Endodermal cell (in vitro differentiated cells): Measurements from ENCODE around the gene TYRP1. TPM values are rescaled to one million over a fixed set of nuclear protein-coding genes. Genes with fewer than 3 reads are reported as not detected.

Experiments
- DNase-seq: peaks from one replicate; pipeline ENCODE4 v3.0.0-alpha.2; 2017
- H3K27ac ChIP-seq: 2 replicates; pipeline ENCODE4 v1.5.1; 2013; ENCODE audit warnings: mild to moderate bottlenecking, low read depth, low read length, moderate library complexity
- H3K27me3 ChIP-seq: 2 replicates; pipeline ENCODE4 v1.6.1; 2013; ENCODE audit warnings: mild to moderate bottlenecking, low read length, moderate library complexity; ENCODE audit not compliant: insufficient read depth, control insufficient read depth, poor library complexity, severe bottlenecking
- H3K36me3 ChIP-seq: 2 replicates; pipeline ENCODE4 v1.7.0; 2013; ENCODE audit warnings: mild to moderate bottlenecking, low read length, moderate library complexity; ENCODE audit not compliant: control insufficient read depth, insufficient read depth
- H3K4me1 ChIP-seq: one replicate; pipeline ENCODE4 v1.7.0; 2013; ENCODE audit warnings: low read length; ENCODE audit not compliant: control insufficient read depth, insufficient read depth
- H3K4me3 ChIP-seq: 2 replicates; pipeline ENCODE4 v1.5.1; 2013; ENCODE audit warnings: mild to moderate bottlenecking, low read length, moderate library complexity
- H3K9ac ChIP-seq: 2 replicates; pipeline ENCODE4 v1.6.1; 2013; ENCODE audit warnings: mild to moderate bottlenecking, low read length, moderate library complexity; ENCODE audit not compliant: poor library complexity, severe bottlenecking; ENCODE audit errors: extremely low read depth
- H3K9me3 ChIP-seq: 2 replicates; pipeline ENCODE4 v1.6.1; 2013; ENCODE audit warnings: mild to moderate bottlenecking, low read length, moderate library complexity; ENCODE audit not compliant: control insufficient read depth
- H3K27ac Mint-ChIP-seq: 2 replicates; pipeline ENCODE4 v1.8.0; 2020; ENCODE audit warnings: mixed read lengths
- H3K27me3 Mint-ChIP-seq: 2 replicates; pipeline ENCODE4 v1.8.0; 2021; ENCODE audit warnings: mild to moderate bottlenecking, mixed read lengths; ENCODE audit not compliant: insufficient read depth
- H3K36me3 Mint-ChIP-seq: 2 replicates; pipeline ENCODE4 v1.8.0; 2020; ENCODE audit warnings: low read depth, mixed read lengths
- H3K4me1 Mint-ChIP-seq: 2 replicates; pipeline ENCODE4 v1.8.0; 2020; ENCODE audit warnings: mixed read lengths
- H3K4me3 Mint-ChIP-seq: 2 replicates; pipeline ENCODE4 v1.8.0; 2020; ENCODE audit warnings: mild to moderate bottlenecking, moderate library complexity, mixed read lengths
- H3K9me3 Mint-ChIP-seq: 2 replicates; pipeline ENCODE4 v1.8.0; 2020; ENCODE audit warnings: mild to moderate bottlenecking, mixed read lengths
- WGBS, 2 experiments: methylation state at CpG; one replicate each; pipeline versions ENCODE4 v1.1.5 to v1.1.7; 2013; ENCODE audit warnings: missing lambda C conversion rate in 2 of 2, mixed read lengths in 1 of 2; ENCODE audit not compliant: insufficient coverage in 1 of 2, insufficient read length in 1 of 2; 5-methylcytosine and 5-hydroxymethylcytosine counted together
- total RNA-seq, 2 donors: library from RNA; stranded (reverse); fragmentation: NEBNext Ultra II Directional in 1 of 2; extraction: Animal tissue kit (Norgen Biotek cat#: 25700) in 1 of 2; gene quantifications; 2 replicates in 1 of 2; 3 replicates in 1 of 2; pipeline ENCODE4 v1.2.1, GENCODE V29; 2021
- TF ChIP-seq, protein P1 (sequence below): fragments of 200-600 bp; sonication (generic); conservative IDR thresholded peaks from 2 replicates; pipeline ENCODE4 v1.5.0; 2021; ENCODE audit warnings: antibody characterized with exemption, mild to moderate bottlenecking

Gene TYRP1
- total RNA-seq, 2 donors from 2014 or later: 0.11 TPM; not detected in 1

DNA sequence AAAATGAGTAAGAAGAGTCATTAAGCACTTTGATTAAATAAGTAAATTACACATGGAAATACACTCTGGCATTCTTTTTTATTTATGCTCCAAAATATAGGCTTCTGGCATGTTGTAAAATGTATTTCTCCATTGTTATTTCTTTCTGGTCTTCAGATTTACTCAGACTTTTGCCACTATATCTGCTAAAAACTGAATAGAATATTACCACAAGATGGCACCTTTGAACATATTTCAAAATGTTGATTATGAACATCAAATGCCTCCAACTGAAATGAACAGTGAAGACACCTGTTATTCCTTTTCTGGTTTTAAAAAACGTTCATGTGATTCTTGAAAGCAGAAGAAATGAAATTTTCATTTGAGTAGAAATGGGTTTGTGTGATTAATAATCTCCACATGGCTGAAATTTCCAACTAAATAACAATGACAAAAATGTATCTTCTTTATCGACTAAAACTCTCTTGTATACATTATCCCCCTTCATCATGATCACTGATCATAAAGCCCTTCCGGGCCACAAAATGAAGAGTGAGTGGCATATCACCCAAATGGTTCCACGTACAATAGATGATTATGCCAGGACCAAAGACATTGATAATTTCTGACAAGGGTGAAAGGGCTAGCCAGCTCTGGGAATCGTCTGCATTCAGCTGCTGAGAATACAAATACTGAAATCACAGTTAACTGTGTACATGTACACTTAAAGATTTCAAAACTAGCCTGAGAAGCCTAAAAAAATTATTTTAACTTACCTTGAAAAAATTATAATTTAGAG lies 23.8 kb downstream of the TYRP1 start:
- Histone ChIP-seq H3K27ac (no peak overlapping the region), H3K4me1 (peaks cover 9% of the 10 kb centered on the region), H3K27me3 (no peaks in the 10 kb centered on the region), H3K9me3 (no peaks in the 10 kb centered on the region), H3K4me3 (no peak overlapping the region), H3K36me3 (no peaks in the 10 kb centered on the region), H3K9ac (no peak overlapping the region)
- no peak overlapping the region for H3K4me3 Mint-ChIP-seq
- WGBS, 2 experiments: 86 to 92% methylated on average over 2 to 5 of the region's 5 CpGs
- peaks cover 11% of the 10 kb centered on the region for H3K4me1 Mint-ChIP-seq
- no peak overlapping the region for H3K27ac Mint-ChIP-seq
- no peaks in the 10 kb centered on the region for H3K36me3 Mint-ChIP-seq
- TF ChIP-seq, protein P1, sequence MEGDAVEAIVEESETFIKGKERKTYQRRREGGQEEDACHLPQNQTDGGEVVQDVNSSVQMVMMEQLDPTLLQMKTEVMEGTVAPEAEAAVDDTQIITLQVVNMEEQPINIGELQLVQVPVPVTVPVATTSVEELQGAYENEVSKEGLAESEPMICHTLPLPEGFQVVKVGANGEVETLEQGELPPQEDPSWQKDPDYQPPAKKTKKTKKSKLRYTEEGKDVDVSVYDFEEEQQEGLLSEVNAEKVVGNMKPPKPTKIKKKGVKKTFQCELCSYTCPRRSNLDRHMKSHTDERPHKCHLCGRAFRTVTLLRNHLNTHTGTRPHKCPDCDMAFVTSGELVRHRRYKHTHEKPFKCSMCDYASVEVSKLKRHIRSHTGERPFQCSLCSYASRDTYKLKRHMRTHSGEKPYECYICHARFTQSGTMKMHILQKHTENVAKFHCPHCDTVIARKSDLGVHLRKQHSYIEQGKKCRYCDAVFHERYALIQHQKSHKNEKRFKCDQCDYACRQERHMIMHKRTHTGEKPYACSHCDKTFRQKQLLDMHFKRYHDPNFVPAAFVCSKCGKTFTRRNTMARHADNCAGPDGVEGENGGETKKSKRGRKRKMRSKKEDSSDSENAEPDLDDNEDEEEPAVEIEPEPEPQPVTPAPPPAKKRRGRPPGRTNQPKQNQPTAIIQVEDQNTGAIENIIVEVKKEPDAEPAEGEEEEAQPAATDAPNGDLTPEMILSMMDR: no peak
- no peaks in the 10 kb centered on the region for H3K9me3 Mint-ChIP-seq
- no peak for DNase-seq
- H3K27me3 Mint-ChIP-seq: no peaks in the 10 kb centered on the region

DNA sequence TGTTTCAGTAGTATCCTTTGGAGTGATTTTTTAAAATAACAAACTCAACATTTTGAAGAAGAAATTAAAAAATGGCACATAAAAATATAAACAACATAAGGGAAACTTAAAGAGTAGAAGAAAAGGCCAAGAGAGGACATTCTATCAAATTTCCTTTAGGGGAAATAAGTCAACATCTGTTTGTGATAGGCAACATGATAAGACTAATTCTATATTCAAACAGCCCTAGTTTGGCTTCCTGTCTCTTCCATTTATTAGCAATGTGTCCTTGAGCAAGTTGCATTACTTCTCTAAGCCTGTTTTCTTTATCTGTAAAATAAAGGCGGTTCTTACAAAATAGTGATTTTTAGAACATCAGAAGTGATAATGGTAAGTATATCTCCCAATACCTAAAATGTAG lies 24.7 kb downstream of the TYRP1 start:
- H3K4me3 ChIP-seq: no peak overlapping the region
- H3K27me3 ChIP-seq: no peaks in the 10 kb centered on the region
- Mint-ChIP-seq H3K27ac (no peak overlapping the region), H3K36me3 (no peaks in the 10 kb centered on the region), H3K4me3 (no peak overlapping the region), H3K4me1 (peaks cover 11% of the 10 kb centered on the region), H3K27me3 (no peaks in the 10 kb centered on the region), H3K9me3 (no peaks in the 10 kb centered on the region)
- H3K9me3 ChIP-seq: no peaks in the 10 kb centered on the region
- H3K4me1 ChIP-seq: peaks cover 9% of the 10 kb centered on the region
- no peak overlapping the region for H3K27ac ChIP-seq
- no peak overlapping the region for H3K9ac ChIP-seq
- TF ChIP-seq, protein P1: no peak
- no peaks in the 10 kb centered on the region for H3K36me3 ChIP-seq
- no CpG with 5 or more reads among the region's 1 CpG for WGBS, 2 experiments
- DNase-seq: no peak

DNA sequence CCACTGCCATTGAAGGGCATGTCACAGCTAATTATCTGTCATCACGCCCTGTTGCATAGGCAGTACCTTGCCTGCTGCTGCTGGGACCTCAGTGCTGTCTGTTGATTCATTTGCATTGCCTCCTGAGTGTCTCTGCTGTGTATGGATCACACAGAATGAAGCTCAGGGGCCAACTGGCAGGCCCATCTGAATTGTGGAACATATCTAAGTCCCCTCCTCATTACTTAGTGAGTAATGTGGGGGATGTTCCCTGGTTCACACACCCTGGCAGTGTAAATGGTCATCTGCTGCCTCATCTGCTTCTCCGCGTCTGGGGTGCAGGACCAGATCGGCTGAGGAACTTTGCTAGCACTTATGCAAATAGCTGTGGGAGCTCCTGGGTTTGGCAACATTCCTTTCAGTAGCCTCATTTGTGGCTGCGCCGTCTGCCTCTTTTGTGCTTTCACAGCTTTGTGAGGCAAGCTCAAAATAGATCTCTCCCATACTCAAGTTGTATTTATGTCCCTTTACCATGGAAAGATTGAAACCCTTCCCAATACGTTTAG lies 25.4 kb downstream of the TYRP1 start:
- 12 to 33% methylated on average over 6 to 7 of the region's 7 CpGs for WGBS, 2 experiments
- H3K4me1 ChIP-seq: peaks cover 9% of the 10 kb centered on the region
- H3K4me3 ChIP-seq: no peak overlapping the region
- peaks cover 11% of the 10 kb centered on the region for H3K4me1 Mint-ChIP-seq
- DNase-seq: peak; percentile 85
- no peak overlapping the region for H3K27ac Mint-ChIP-seq
- H3K9ac ChIP-seq: no peak overlapping the region
- H3K9me3 Mint-ChIP-seq: no peaks in the 10 kb centered on the region
- peak overlapping the region; percentile 84 for H3K27ac ChIP-seq
- TF ChIP-seq, protein P1: no peak
- H3K36me3 ChIP-seq: no peaks in the 10 kb centered on the region
- H3K36me3 Mint-ChIP-seq: no peaks in the 10 kb centered on the region
- peak overlapping the region; percentile 21 for H3K4me3 Mint-ChIP-seq
- H3K27me3 ChIP-seq: no peaks in the 10 kb centered on the region
- H3K9me3 ChIP-seq: no peaks in the 10 kb centered on the region
- H3K27me3 Mint-ChIP-seq: no peaks in the 10 kb centered on the region
